GM18507 (cell line): Measurements from ENCODE around the gene MYH11.
"Not testable (repeated sequence)": the region's sequence is repeated elsewhere in the genome, so short reads cannot be mapped to it uniquely, and the experiment has no call there.

ENCODE experiments used
- DNase-seq: peaks from one replicate; pipeline ENCODE4 v3.0.0; 2011; ENCODE audit warnings: low read depth; ENCODE audit not compliant: insufficient read length; ENCODE audit errors: extremely low spot score
- FAIRE-seq: peaks from 2 replicates; lab custom pipeline; 2011; peaks lifted over from hg19 to GRCh38; lab: Jason Lieb, UNC

Gene MYH11

GRCh38 chr16:15667091-15667742, 189.6 kb downstream of the MYH11 start:
- no peak for FAIRE-seq
- DNase-seq: no peak

- no peak for FAIRE-seq
- no peak for DNase-seq
These were observed 191.7 kb downstream of the MYH11 start for GRCh38 chr16:15665107-15665506.

- FAIRE-seq: no peak
- no peak for DNase-seq
These were observed 196.6 kb downstream of the MYH11 start for GRCh38 chr16:15660203-15660601.

- DNase-seq (no peak), FAIRE-seq (no peak)
These were observed 198.3 kb downstream of the MYH11 start for GRCh38 chr16:15658556-15658955.

- FAIRE-seq (no peak), DNase-seq (no peak)
These were observed 198.7 kb downstream of the MYH11 start for GRCh38 chr16:15658149-15658548.

GRCh38 chr16:15655561-15655960, 201.3 kb downstream of the MYH11 start:
- DNase-seq, FAIRE-seq: not testable (repeated sequence)

- no peak for FAIRE-seq
- DNase-seq: no peak
These were observed 202.2 kb downstream of the MYH11 start for GRCh38 chr16:15654591-15654990.

- FAIRE-seq: no peak
- DNase-seq: no peak
These were observed 203.6 kb downstream of the MYH11 start for GRCh38 chr16:15653227-15653626.
